A549 (cell line): ENCODE measurements around the gene R3HDM2.

Source experiments
- JUN ChIP-seq, 2 experiments: fragments of >200 bp; sonication (Bioruptor Twin); formaldehyde crosslinking; IDR thresholded peaks; 2 replicates in 1 of 2; 3 replicates in 1 of 2; pipeline ENCODE4 v1.6.1; 2016 to 2017
- MYC ChIP-seq: IDR thresholded peaks from 2 replicates; pipeline ENCODE4 v1.6.1; 2012; ENCODE audit warnings: mild to moderate bottlenecking, inconsistent platforms, low read length, improper control_type of control experiment, borderline replicate concordance
- POLR2A ChIP-seq: IDR thresholded peaks from 2 replicates; pipeline ENCODE4 v1.6.1; 2012; ENCODE audit warnings: mild to moderate bottlenecking, low read length
- TF ChIP-seq, protein P1 (sequence below): fragments of >200 bp; sonication (Bioruptor Twin); formaldehyde crosslinking; IDR thresholded peaks from 3 replicates; pipeline ENCODE4 v1.5.1; 2016

DNA sequence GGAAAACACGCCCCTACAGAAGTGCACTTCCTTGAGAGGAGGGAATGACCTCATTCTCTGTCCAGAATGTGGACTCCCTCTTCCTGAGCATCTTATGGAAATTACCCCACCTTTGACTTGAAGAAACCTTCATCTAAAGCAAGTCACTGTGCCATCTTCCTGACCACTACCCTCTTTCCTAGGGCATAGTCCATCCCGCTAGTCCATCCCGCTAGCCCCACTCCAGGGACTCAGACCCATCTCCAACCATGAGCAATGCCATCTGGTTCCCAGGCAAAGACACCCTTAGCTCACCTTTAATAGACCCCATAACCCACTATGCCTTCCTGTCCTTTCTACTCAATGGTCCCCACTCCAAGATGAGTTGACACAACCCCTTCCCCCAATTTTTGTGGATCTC, 19.2 kb upstream of the R3HDM2 start:
- TF ChIP-seq, protein P1, sequence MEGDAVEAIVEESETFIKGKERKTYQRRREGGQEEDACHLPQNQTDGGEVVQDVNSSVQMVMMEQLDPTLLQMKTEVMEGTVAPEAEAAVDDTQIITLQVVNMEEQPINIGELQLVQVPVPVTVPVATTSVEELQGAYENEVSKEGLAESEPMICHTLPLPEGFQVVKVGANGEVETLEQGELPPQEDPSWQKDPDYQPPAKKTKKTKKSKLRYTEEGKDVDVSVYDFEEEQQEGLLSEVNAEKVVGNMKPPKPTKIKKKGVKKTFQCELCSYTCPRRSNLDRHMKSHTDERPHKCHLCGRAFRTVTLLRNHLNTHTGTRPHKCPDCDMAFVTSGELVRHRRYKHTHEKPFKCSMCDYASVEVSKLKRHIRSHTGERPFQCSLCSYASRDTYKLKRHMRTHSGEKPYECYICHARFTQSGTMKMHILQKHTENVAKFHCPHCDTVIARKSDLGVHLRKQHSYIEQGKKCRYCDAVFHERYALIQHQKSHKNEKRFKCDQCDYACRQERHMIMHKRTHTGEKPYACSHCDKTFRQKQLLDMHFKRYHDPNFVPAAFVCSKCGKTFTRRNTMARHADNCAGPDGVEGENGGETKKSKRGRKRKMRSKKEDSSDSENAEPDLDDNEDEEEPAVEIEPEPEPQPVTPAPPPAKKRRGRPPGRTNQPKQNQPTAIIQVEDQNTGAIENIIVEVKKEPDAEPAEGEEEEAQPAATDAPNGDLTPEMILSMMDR: no peak
- no peak for TF ChIP-seq MYC
- no peak for TF ChIP-seq POLR2A
- no peak for TF ChIP-seq JUN (IDR thresholded peaks at IDR 0.05)
